Non-pigmented ciliary epithelial cell (primary cell): ENCODE measurements around the gene PTGES3.
"Not testable (repeated sequence)": the region's sequence is repeated elsewhere in the genome, so short reads cannot be mapped to it uniquely, and the experiment has no call there.

Source experiments
- DNase-seq: peaks from one replicate; pipeline ENCODE4 v3.0.0-alpha.2; 2010; ENCODE audit warnings: low read depth

The PTGES3 gene

GRCh38 chr12:56709759-56710376 lies 21.8 kb upstream of the PTGES3 start:
- DNase-seq = no peak

- DNase-seq = not testable (repeated sequence)
These were observed 16.4 kb upstream of the PTGES3 start for GRCh38 chr12:56704522-56704921.

GRCh38 chr12:56699020-56699661 lies 11.1 kb upstream of the PTGES3 start:
- DNase-seq = no peak

- no peak for DNase-seq
These were observed 7.4 kb upstream of the PTGES3 start for GRCh38 chr12:56695327-56696101.

- DNase-seq = no peak
These were observed 6.1 kb upstream of the PTGES3 start for GRCh38 chr12:56694161-56694560.

GRCh38 chr12:56688846-56689109 lies 694 bp upstream of the PTGES3 start:
- DNase-seq = no peak

- no peak for DNase-seq
These were observed 608 bp downstream of the PTGES3 start for GRCh38 chr12:56687223-56688128.

- DNase-seq = no peak
These were observed 3.2 kb downstream of the PTGES3 start for GRCh38 chr12:56684745-56685359.

- no peak for DNase-seq
These were observed 5.8 kb downstream of the PTGES3 start for GRCh38 chr12:56682323-56682722.

GRCh38 chr12:56679883-56680575 lies 8.1 kb downstream of the PTGES3 start:
- no peak for DNase-seq

- DNase-seq = no peak
These were observed 9.2 kb downstream of the PTGES3 start for GRCh38 chr12:56678852-56679251.

GRCh38 chr12:56677680-56678079 lies 10.4 kb downstream of the PTGES3 start:
- no peak for DNase-seq

- no peak for DNase-seq
These were observed 11.1 kb downstream of the PTGES3 start for GRCh38 chr12:56676851-56677580.

- DNase-seq = no peak
These were observed 16.5 kb downstream of the PTGES3 start for GRCh38 chr12:56671608-56672007.

- DNase-seq = no peak
These were observed 17.2 kb downstream of the PTGES3 start for GRCh38 chr12:56670836-56671235.

- no peak for DNase-seq
These were observed 20.0 kb downstream of the PTGES3 start for GRCh38 chr12:56668197-56668457.

GRCh38 chr12:56661979-56662638 lies 26.0 kb downstream of the PTGES3 start:
- no peak for DNase-seq

GRCh38 chr12:56661560-56661959 lies 26.5 kb downstream of the PTGES3 start:
- DNase-seq = no peak

GRCh38 chr12:56658921-56659320 lies 29.2 kb downstream of the PTGES3 start:
- DNase-seq = no peak
